ENCODE data around the gene GMPR.

DNA sequence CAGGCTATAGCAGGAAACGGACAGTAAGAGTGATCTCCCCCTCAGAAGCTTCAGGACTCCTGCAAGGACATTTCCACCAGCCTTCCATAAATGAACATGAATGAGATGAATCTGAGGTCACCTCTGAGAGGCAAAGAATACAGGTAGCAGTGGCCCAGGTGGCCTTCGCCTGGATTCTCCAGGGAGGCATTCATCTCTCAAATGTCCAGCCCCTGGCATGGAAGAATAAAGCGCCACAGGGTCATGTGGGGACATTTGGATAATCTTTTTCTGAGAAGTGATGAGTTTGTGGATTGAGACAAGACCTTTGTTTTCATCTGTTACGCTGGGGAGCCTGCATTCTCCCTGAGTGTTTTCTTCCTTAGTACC lies 2.9 kb downstream of the GMPR start:
- TF ChIP-seq POLR2A (IDR thresholded peaks at IDR 0.05) (no peak), CTCF (IDR thresholded peaks at IDR 0.05) (no peak), POLR2AphosphoS5 (IDR thresholded peaks at IDR 0.05) (no peak), EP300 (IDR thresholded peaks at IDR 0.05) (no peak)
